ENCODE results near the gene CD81.

DNA sequence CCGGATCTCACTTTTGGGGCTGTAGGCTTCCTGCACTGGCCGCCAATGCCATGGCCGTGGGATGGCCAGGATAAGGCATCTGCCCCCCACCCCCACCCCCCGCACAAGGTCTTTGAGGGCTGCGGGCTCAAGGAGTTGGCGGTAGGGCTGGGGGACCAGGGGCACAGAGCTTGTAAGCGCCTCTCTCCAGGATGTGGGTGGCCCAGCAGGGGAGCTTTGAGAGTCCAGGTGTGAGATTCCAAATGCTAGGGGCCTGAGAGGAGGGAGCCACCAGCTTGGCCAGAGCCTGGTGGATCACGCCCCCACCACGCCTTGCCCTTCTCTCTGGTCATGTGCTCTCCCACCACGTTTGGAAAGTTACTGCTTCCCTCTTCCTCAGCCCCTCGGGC lies 5.0 kb downstream of the CD81 start:
- TF ChIP-seq, protein P1, sequence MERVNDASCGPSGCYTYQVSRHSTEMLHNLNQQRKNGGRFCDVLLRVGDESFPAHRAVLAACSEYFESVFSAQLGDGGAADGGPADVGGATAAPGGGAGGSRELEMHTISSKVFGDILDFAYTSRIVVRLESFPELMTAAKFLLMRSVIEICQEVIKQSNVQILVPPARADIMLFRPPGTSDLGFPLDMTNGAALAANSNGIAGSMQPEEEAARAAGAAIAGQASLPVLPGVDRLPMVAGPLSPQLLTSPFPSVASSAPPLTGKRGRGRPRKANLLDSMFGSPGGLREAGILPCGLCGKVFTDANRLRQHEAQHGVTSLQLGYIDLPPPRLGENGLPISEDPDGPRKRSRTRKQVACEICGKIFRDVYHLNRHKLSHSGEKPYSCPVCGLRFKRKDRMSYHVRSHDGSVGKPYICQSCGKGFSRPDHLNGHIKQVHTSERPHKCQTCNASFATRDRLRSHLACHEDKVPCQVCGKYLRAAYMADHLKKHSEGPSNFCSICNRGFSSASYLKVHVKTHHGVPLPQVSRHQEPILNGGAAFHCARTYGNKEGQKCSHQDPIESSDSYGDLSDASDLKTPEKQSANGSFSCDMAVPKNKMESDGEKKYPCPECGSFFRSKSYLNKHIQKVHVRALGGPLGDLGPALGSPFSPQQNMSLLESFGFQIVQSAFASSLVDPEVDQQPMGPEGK (CRISPR knock-in tag; IDR thresholded peaks at IDR 0.05; ENCODE audit: borderline replicate concordance): no peak
- no peak for TF ChIP-seq OSR1 (CRISPR knock-in tag; IDR thresholded peaks at IDR 0.05)
- no peak for TF ChIP-seq TOX (CRISPR knock-in tag; IDR thresholded peaks at IDR 0.05; ENCODE audit: borderline replicate concordance)
- TF ChIP-seq, protein P2, sequence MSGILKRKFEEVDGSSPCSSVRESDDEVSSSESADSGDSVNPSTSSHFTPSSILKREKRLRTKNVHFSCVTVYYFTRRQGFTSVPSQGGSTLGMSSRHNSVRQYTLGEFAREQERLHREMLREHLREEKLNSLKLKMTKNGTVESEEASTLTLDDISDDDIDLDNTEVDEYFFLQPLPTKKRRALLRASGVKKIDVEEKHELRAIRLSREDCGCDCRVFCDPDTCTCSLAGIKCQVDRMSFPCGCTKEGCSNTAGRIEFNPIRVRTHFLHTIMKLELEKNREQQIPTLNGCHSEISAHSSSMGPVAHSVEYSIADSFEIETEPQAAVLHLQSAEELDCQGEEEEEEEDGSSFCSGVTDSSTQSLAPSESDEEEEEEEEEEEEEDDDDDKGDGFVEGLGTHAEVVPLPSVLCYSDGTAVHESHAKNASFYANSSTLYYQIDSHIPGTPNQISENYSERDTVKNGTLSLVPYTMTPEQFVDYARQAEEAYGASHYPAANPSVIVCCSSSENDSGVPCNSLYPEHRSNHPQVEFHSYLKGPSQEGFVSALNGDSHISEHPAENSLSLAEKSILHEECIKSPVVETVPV (CRISPR knock-in tag; IDR thresholded peaks at IDR 0.05): no peak
- TF ChIP-seq GLIS3 (CRISPR knock-in tag; IDR thresholded peaks at IDR 0.05): no peak
- no peak for TF ChIP-seq ZFP30 (CRISPR knock-in tag; IDR thresholded peaks at IDR 0.05)
- TF ChIP-seq RARB (CRISPR knock-in tag; IDR thresholded peaks at IDR 0.05): no peak
- TF ChIP-seq, protein P3, sequence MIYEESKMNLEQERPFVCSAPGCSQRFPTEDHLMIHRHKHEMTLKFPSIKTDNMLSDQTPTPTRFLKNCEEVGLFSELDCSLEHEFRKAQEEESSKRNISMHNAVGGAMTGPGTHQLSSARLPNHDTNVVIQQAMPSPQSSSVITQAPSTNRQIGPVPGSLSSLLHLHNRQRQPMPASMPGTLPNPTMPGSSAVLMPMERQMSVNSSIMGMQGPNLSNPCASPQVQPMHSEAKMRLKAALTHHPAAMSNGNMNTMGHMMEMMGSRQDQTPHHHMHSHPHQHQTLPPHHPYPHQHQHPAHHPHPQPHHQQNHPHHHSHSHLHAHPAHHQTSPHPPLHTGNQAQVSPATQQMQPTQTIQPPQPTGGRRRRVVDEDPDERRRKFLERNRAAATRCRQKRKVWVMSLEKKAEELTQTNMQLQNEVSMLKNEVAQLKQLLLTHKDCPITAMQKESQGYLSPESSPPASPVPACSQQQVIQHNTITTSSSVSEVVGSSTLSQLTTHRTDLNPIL (CRISPR knock-in tag; IDR thresholded peaks at IDR 0.05; ENCODE audit: low read depth): no peak
- TF ChIP-seq ESRRG (CRISPR knock-in tag; IDR thresholded peaks at IDR 0.05): no peak
- TF ChIP-seq ZFP3 (CRISPR knock-in tag; IDR thresholded peaks at IDR 0.05): no peak
